ENCODE measurements around the gene CLEC11A. TPM values are rescaled to one million over a fixed set of nuclear protein-coding genes. Genes with fewer than 3 reads are reported as not detected.
"Not testable (repeated sequence)": the region's sequence is repeated elsewhere in the genome, so short reads cannot be mapped to it uniquely, and the experiment has no call there.

The CLEC11A gene
- total RNA-seq, 2 donors from 2014 or later: 0.24 to 0.45 TPM

DNA sequence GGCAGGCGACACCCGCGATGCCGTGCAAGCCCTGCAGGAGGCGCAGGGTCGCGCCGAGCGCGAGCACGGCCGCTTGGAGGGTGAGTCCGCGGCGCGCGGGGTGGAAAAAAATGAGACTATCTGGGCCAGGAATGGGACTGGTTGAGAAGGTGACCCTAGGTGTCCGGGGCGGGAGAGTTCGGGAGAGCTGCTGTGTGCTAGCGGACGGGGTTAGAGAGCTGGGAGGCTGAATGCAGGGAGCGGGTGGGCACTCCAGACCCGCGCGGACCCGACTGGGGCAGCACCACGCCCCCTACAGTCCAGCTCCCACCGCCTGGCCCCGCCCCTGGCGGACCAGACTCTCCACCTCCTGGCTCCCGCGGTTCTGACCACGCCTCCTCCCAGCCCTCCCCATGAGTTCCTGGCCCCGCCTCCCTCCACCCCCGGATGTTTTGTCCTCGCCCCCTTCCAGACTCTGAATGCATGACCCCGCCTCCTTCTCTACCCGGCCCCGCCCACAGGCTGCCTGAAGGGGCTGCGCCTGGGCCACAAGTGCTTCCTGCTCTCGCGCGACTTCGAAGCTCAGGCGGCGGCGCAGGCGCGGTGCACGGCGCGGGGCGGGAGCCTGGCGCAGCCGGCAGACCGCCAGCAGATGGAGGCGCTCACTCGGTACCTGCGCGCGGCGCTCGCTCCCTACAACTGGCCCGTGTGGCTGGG is 1.5 kb downstream of the CLEC11A start:
- Mint-ChIP-seq H3K27me3 (peaks cover 57% of the 10 kb centered on the region), H3K27ac (no peak overlapping the region), H3K9me3 (no peaks in the 10 kb centered on the region), H3K4me3 (peak overlapping the region; percentile 55), H3K4me1 (peaks cover 4% of the 10 kb centered on the region), H3K36me3 (ENCODE audit: low read depth) (peaks cover 9% of the 10 kb centered on the region)
- peak; percentile 90 for ATAC-seq (replicated peaks)

DNA sequence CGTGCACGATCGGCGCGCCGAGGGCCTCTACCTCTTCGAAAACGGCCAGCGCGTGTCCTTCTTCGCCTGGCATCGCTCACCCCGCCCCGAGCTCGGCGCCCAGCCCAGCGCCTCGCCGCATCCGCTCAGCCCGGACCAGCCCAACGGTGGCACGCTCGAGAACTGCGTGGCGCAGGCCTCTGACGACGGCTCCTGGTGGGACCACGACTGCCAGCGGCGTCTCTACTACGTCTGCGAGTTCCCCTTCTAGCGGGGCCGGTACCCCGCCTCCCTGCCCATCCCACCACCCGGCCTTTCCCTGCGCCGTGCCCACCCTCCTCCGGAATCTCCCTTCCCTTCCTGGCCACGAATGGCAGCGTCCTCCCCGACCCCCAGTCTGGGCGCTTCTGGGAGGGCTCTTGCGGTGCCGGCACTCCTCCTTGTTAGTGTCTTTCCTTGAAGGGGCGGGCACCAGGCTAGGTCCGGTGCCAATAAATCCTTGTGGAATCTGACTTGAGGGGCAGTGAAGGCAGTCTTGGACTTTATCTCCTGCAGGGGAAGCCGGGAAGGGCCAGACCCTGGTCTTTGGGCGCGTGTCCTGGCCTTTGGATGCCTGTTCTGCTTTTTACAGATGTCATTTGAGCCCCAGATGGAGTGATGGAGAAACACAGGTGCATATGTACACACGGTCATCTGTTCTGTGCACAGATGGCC is 2.2 kb downstream of the CLEC11A start:
- H3K9me3 Mint-ChIP-seq: no peaks in the 10 kb centered on the region
- H3K36me3 Mint-ChIP-seq (ENCODE audit: low read depth): peaks cover 5% of the 10 kb centered on the region
- H3K4me1 Mint-ChIP-seq: peaks cover 3% of the 10 kb centered on the region
- ATAC-seq (replicated peaks): peak; percentile 44
- H3K4me3 Mint-ChIP-seq: peak overlapping the region; percentile 55
- H3K27me3 Mint-ChIP-seq: peaks cover 52% of the 10 kb centered on the region
- no peak overlapping the region for H3K27ac Mint-ChIP-seq

DNA sequence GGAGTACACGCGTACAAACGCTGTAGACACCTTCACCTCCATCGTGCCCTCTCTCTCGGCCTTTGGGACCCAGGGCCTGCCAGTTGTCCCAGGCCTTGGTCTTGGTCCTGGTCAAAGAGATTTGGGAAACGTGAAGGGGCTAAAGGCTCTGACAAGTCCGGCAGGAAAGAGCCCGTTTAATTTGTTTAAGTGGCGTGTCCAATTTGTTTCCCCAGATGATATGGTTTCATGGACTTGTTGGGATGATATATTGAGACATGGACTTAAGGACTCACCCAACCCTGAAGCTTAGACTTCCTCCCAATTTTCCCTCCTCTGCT is 2.7 kb downstream of the CLEC11A start:
- no peak for ATAC-seq (replicated peaks)
- no peaks in the 10 kb centered on the region for H3K9me3 Mint-ChIP-seq
- peaks cover 47% of the 10 kb centered on the region for H3K27me3 Mint-ChIP-seq
- H3K27ac Mint-ChIP-seq: no peak overlapping the region
- H3K4me1 Mint-ChIP-seq: no peaks in the 10 kb centered on the region
- peak overlapping the region; percentile 55 for H3K4me3 Mint-ChIP-seq
- H3K36me3 Mint-ChIP-seq (ENCODE audit: low read depth): no peaks in the 10 kb centered on the region

DNA sequence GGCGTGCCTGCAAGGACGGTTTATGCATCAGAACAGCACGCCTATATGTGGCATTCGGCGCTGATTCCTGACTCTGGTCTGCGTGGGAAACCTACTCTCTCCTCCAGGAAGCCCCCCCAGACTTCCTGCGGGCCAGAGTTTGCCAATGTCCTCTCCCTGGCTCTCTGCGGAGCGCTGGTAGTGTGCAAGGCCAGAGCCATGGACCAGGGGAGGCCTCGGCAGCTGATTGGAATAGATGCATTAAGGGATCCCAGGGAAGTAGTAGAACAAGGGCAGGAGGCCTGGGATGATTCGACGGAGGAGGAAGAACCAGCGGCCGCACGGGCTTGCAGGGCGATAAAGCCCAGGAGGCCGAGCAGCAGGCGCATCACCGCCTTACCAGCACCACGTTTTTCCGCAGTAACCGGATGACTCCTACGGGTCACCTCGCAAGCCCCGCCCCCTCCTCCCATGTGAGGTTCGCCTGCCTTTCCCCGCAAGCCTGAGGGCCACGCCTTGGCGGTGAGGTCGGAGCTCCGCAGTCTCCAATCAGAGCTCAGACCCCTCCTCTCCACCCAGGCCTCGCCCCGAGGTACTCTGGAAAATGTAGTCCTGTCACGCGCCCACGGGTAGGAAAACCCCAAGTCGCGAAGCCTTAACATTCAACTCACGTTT is 5.0 kb downstream of the CLEC11A start:
- H3K9me3 Mint-ChIP-seq: no peaks in the 10 kb centered on the region
- H3K27ac Mint-ChIP-seq: no peak overlapping the region
- no peaks in the 10 kb centered on the region for H3K36me3 Mint-ChIP-seq (ENCODE audit: low read depth)
- ATAC-seq (replicated peaks): peak; percentile 20
- no peaks in the 10 kb centered on the region for H3K4me1 Mint-ChIP-seq
- no peak overlapping the region for H3K4me3 Mint-ChIP-seq
- H3K27me3 Mint-ChIP-seq: peaks cover 46% of the 10 kb centered on the region

DNA sequence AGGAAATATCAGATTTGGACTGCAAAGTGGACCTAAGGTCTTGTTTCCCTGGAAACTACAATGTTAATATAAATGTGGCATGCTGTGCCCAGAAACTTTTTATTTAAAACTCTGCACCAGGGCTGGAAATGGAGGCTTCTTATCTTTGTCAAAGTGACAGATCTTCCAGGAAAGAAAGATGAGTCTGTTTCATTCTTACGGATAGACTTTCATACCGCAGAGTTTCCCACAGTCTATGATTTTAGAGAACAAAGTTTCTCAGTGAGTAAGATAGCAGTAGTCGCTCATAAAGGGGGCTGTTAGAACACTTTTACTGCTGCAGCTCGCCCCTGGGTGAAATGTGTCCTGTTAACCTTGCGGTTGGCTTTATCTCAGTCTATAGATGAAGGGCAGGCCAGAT is 6.7 kb downstream of the CLEC11A start:
- H3K27ac Mint-ChIP-seq: no peak overlapping the region
- no peak overlapping the region for H3K4me3 Mint-ChIP-seq
- no peaks in the 10 kb centered on the region for H3K9me3 Mint-ChIP-seq
- peak; percentile 31 for ATAC-seq (replicated peaks)
- H3K4me1 Mint-ChIP-seq: no peaks in the 10 kb centered on the region
- peaks cover 42% of the 10 kb centered on the region for H3K27me3 Mint-ChIP-seq
- no peaks in the 10 kb centered on the region for H3K36me3 Mint-ChIP-seq (ENCODE audit: low read depth)

DNA sequence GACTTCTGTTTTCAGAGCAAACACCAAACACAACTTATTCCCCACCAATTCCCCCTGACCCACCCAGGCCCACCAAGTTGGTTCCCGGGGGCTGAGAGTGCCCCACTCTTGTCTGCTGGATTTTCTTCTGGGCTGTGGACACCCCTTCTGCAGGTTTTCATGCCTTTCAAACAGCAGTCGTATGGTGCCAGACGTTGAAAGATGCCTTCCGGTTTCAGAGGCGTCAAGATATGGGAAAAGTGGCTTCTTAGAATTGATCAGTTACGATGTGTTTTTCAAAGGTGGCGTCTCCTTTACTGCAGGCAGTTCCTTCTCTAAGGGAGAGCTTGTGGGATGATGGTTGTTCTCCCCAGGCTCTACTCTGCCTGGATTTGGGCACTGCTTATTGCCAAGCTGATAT is 12.7 kb downstream of the CLEC11A start:
- Mint-ChIP-seq H3K36me3 (ENCODE audit: low read depth) (no peaks in the 10 kb centered on the region), H3K4me1 (peaks cover 5% of the 10 kb centered on the region), H3K27me3 (peaks cover 36% of the 10 kb centered on the region), H3K27ac (no peak overlapping the region), H3K4me3 (no peak overlapping the region), H3K9me3 (no peaks in the 10 kb centered on the region)
- no peak for ATAC-seq (replicated peaks)

DNA sequence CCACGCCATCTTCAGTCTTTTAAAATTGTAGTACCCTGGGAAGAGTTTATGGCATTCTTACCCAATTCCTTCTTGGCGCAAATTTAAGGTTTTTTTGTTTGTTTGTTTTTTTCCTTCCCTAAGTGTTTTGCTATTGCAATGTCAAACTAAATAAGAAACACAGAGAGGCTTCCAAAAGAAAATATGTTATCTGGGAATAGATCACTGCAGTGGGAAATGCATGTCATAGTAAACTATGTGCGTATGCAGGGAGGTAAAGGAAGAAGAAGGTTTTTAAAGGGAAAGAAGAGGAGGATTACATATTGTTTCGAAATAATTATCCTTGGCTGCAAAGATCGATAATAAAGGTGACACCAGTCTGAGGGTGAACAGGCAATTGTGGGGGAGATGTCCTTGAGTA is 13.2 kb downstream of the CLEC11A start:
- ATAC-seq (replicated peaks): no peak
- Mint-ChIP-seq H3K4me1 (peaks cover 5% of the 10 kb centered on the region), H3K36me3 (ENCODE audit: low read depth) (no peaks in the 10 kb centered on the region), H3K4me3 (no peak overlapping the region), H3K9me3 (no peaks in the 10 kb centered on the region), H3K27ac (no peak overlapping the region), H3K27me3 (peaks cover 35% of the 10 kb centered on the region)

DNA sequence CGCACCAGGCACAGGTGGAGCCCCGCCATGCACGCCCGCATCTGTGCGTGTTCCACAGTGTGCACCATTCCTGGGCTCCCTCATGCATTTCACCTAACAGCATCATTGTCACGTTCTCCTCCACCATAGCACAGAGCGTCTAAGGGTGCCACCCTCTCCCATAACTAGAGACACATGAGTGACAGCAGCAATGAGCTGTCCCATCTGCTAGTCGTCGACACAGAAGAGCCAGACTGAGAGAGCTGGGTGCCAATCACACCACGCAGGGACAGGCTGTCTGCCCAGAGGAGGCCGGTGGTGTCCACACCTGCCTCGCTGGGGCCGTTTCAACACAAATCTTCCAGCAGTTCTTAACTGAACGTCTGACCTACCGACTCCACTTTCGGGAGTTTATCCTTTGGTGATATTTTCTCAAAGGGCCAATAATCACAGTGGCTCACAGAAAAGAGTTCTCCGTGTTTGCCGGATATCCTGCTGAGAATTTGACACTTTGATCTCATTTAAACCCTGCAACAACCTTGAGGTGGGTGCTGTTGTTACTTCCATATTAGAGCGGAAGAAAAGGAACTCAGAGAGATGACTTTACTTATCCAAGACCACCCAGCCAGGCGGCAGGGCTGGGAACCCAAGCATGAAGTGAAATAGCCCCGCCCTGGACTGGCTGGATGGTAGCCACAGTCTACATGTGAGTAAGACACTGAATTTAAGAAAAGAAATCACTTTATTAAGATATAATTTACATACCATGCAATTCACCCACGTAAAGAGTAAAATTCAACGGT is 16.2 kb downstream of the CLEC11A start:
- Mint-ChIP-seq H3K27me3 (peaks cover 28% of the 10 kb centered on the region), H3K27ac (no peak overlapping the region), H3K36me3 (ENCODE audit: low read depth) (no peaks in the 10 kb centered on the region), H3K4me1 (peaks cover 5% of the 10 kb centered on the region), H3K9me3 (no peaks in the 10 kb centered on the region), H3K4me3 (no peak overlapping the region)
- no peak for ATAC-seq (replicated peaks)

DNA sequence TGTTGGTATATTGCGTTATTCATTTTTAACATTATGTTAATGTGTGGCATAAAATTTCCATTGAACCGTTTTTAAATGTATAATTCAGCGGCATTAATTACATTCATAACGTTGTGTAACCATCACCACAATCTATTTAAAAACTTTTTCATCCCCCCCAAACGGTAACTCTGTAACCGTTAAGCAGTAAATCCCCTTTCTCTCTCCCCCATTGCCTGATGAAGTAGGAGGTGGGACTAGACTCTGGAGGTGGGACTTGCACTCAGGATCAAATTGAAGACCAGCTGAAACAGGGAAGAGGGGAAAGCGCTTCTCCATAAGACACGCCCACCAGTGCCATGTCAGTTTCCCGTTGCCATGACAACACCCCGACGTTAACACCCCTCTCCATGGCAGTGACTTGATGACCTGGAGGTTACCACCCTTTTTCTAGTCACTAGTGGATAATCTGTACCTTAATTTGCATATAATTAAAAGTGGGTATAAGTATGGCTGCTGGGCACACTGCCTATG is 16.8 kb downstream of the CLEC11A start:
- Mint-ChIP-seq H3K27me3 (peaks cover 28% of the 10 kb centered on the region), H3K4me3 (no peak overlapping the region), H3K36me3 (ENCODE audit: low read depth) (no peaks in the 10 kb centered on the region), H3K9me3 (no peaks in the 10 kb centered on the region), H3K27ac (no peak overlapping the region), H3K4me1 (peaks cover 5% of the 10 kb centered on the region)
- ATAC-seq (replicated peaks): no peak

DNA sequence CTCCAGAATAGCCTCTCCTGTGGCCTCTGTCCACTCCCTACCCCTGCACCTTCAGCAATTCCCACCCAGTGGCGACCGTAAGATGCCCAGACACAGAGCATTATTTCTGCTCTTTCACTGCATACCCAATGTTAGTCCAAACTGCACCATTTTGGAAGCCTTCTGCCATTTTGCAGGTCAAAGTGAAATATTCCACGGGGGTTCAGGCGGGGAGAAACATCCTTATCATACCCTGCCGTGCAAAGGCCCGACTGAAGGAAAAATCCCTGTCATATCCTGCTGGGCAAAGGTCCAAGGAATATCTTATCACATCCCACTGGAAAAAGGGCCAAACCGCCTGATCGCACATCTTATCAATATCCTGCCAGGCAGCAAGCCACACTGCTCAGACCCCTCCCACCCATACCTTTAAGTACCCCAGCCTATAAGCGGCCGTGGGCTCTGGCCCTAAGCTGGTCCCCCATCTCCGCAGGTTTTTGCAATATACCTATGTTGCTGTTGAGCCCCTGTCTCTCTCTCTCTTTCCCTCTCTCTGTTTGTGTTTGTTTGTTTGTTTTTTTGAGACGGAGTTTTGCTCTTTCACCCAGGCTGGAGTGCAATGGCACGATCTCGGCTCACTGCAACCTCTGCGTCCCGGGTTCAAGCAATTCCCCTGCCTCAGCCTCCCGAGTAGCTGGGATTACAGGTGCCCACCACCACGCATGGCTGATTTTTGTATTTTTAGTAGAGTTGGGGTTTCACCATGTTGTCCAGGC is 18.2 kb downstream of the CLEC11A start:
- no peaks in the 10 kb centered on the region for H3K36me3 Mint-ChIP-seq (ENCODE audit: low read depth)
- no peaks in the 10 kb centered on the region for H3K9me3 Mint-ChIP-seq
- no peak overlapping the region for H3K4me3 Mint-ChIP-seq
- H3K4me1 Mint-ChIP-seq: peaks cover 5% of the 10 kb centered on the region
- no peak overlapping the region for H3K27ac Mint-ChIP-seq
- ATAC-seq (replicated peaks): no peak
- peaks cover 26% of the 10 kb centered on the region for H3K27me3 Mint-ChIP-seq

DNA sequence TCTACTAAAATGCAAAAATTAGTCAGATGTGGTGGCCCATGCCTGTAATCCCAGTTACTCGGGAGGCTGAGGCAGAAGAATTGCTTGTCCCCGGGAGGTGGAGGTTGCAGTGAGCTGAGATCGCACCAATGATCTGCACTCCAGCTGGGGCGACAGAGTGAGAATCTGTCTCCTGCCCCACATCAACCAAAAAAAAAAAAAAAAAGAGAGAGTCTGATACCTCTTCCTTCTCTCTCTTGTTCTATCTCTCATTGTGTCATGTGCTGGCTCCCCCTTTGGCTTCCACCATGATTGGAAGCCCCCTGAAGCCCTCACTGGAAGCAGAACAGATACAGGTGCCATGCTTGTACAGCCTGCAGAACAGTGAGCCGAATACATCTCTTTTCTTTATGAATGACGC is 20.4 kb downstream of the CLEC11A start:
- peaks cover 5% of the 10 kb centered on the region for H3K4me1 Mint-ChIP-seq
- peaks cover 25% of the 10 kb centered on the region for H3K27me3 Mint-ChIP-seq
- no peak overlapping the region for H3K4me3 Mint-ChIP-seq
- no peak for ATAC-seq (replicated peaks)
- no peaks in the 10 kb centered on the region for H3K9me3 Mint-ChIP-seq
- no peak overlapping the region for H3K27ac Mint-ChIP-seq
- H3K36me3 Mint-ChIP-seq (ENCODE audit: low read depth): no peaks in the 10 kb centered on the region

DNA sequence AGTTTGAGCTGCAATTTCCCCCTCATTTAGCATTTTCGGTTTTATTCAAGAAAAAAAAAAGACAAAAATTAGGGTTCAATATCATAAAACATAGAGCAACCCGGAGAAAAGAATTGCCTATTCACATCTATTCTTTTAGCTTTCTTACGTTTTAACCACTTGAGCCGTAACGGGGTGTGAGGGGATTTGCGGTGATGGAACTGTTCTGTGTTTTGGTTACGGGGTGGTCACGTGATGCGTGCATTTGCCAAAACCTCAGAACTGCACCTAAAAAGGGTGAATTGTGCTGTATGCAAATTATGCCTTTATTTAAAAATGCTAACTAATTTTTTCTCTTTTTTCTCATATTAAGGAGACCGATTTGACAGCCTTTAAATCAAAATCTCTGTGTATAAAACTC is 22.1 kb downstream of the CLEC11A start:
- no peak overlapping the region for H3K4me3 Mint-ChIP-seq
- H3K27ac Mint-ChIP-seq: no peak overlapping the region
- no peaks in the 10 kb centered on the region for H3K9me3 Mint-ChIP-seq
- no peak for ATAC-seq (replicated peaks)
- H3K4me1 Mint-ChIP-seq: no peaks in the 10 kb centered on the region
- H3K36me3 Mint-ChIP-seq (ENCODE audit: low read depth): no peaks in the 10 kb centered on the region
- peaks cover 17% of the 10 kb centered on the region for H3K27me3 Mint-ChIP-seq

DNA sequence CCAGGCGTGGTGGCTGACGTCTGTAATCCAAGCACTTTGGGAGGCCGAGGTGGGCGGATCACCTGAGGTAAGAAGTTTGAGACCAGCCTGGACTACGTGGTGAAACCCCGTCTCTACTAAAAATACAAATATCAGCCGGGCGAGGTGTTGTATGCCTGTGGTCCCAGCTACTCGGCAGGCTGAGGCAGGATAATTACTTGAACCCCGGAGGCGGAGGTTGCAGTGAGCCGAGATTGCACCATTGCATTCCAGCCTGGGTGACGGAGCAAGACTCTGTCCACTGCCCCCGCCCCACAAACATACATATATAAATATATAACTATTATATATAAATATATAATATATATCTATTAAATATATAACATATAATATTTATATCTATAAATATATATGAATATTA is 24.0 kb downstream of the CLEC11A start:
- ATAC-seq (replicated peaks); H3K4me1 Mint-ChIP-seq; H3K4me3 Mint-ChIP-seq; H3K36me3 Mint-ChIP-seq (ENCODE audit: low read depth); H3K27ac Mint-ChIP-seq; H3K27me3 Mint-ChIP-seq; H3K9me3 Mint-ChIP-seq: not testable (repeated sequence)

DNA sequence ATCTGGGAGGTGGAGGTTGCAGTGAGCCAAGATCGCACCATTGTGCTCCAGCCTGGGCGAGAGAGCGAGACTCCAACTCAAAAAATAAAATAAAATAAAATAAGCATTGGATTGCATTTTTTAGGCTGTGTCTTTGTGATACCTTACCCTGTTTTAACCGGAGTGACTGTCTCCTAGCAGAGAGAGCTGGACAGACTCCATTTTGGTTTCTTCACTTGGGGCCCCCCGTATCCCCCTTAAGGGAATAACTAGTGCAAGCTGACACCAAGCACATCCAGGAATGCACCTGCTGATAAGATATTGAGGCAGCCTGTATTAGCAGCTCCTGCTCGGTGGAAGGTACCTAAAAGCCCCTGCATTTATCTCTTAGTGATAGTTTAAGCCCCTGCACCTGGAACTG is 26.3 kb downstream of the CLEC11A start:
- H3K4me1 Mint-ChIP-seq: no peaks in the 10 kb centered on the region
- H3K4me3 Mint-ChIP-seq: no peak overlapping the region
- H3K27ac Mint-ChIP-seq: no peak overlapping the region
- no peak for ATAC-seq (replicated peaks)
- no peaks in the 10 kb centered on the region for H3K36me3 Mint-ChIP-seq (ENCODE audit: low read depth)
- no peaks in the 10 kb centered on the region for H3K9me3 Mint-ChIP-seq
- peaks cover 8% of the 10 kb centered on the region for H3K27me3 Mint-ChIP-seq

Measured in activated T-helper 17 cell treated with anti-CD3 and anti-CD28 coated beads, Interleukin-2, amount 50 U/mL, for 72 hours (primary cell).